Endometrium (tissue), 2 donors: ENCODE measurements around the gene SCIN.
"Not testable (repeated sequence)": the region's sequence is repeated elsewhere in the genome, so short reads cannot be mapped to it uniquely, and the experiment has no call there.

Experiments
- FAIRE-seq: peaks from 2 replicates; lab custom pipeline; 2012; peaks lifted over from hg19 to GRCh38; lab: Jason Lieb, UNC
- donor health status: control.
- donor health status: control.

SCIN gene

GRCh38 chr7:12570534-12571461 lies at the start of gene SCIN:
SCIN (plus strand) TSS chr7:12570720; CDS start chr7:12570787, 67 bp downstream.
- no peak for FAIRE-seq

GRCh38 chr7:12524794-12525386 lies 45.6 kb upstream of the SCIN start:
- FAIRE-seq, result peak; percentile 99

- not testable (repeated sequence) for FAIRE-seq
These were observed 43.8 kb upstream of the SCIN start for GRCh38 chr7:12526693-12527092.

GRCh38 chr7:12527670-12528069 lies 42.9 kb upstream of the SCIN start:
- FAIRE-seq, result not testable (repeated sequence)

- no peak for FAIRE-seq
These were observed 40.4 kb upstream of the SCIN start for GRCh38 chr7:12529971-12530710.

- FAIRE-seq, result no peak
These were observed 38.7 kb upstream of the SCIN start for GRCh38 chr7:12531784-12532183.

GRCh38 chr7:12534046-12534445 lies 36.5 kb upstream of the SCIN start:
- no peak for FAIRE-seq

GRCh38 chr7:12539681-12540080 lies 30.8 kb upstream of the SCIN start:
- FAIRE-seq, result no peak

GRCh38 chr7:12540850-12541249 lies 29.7 kb upstream of the SCIN start:
- FAIRE-seq, result no peak

- no peak for FAIRE-seq
These were observed 26.9 kb upstream of the SCIN start for GRCh38 chr7:12543586-12543985.

GRCh38 chr7:12549106-12549505 lies 21.4 kb upstream of the SCIN start:
- no peak for FAIRE-seq

GRCh38 chr7:12550956-12551355 lies 19.6 kb upstream of the SCIN start:
- FAIRE-seq, result no peak

GRCh38 chr7:12552876-12553275 lies 17.6 kb upstream of the SCIN start:
- no peak for FAIRE-seq

GRCh38 chr7:12553416-12553815 lies 17.1 kb upstream of the SCIN start:
- FAIRE-seq, result no peak

- FAIRE-seq, result no peak
These were observed 16.2 kb upstream of the SCIN start for GRCh38 chr7:12554351-12554750.

GRCh38 chr7:12554872-12555271 lies 15.6 kb upstream of the SCIN start:
- FAIRE-seq, result no peak

- FAIRE-seq, result not testable (repeated sequence)
These were observed 14.8 kb upstream of the SCIN start for GRCh38 chr7:12555695-12556094.

- not testable (repeated sequence) for FAIRE-seq
These were observed 14.3 kb upstream of the SCIN start for GRCh38 chr7:12556139-12556792.

GRCh38 chr7:12557282-12557681 lies 13.2 kb upstream of the SCIN start:
- no peak for FAIRE-seq

GRCh38 chr7:12564996-12565764 lies 5.3 kb upstream of the SCIN start:
- no peak for FAIRE-seq

GRCh38 chr7:12565873-12566272 lies 4.6 kb upstream of the SCIN start:
- no peak for FAIRE-seq
